Frontal cortex (tissue), 4 donors: ENCODE data around the gene PARD3. TPM values are rescaled to one million over a fixed set of nuclear protein-coding genes. Genes with fewer than 3 reads are reported as not detected.

Experiments
- DNase-seq, 2 donors: peaks; one replicate each; pipeline ENCODE4 v3.0.0; 2012; ENCODE audit warnings: low spot score in 2 of 2
- FAIRE-seq: peaks from 2 replicates; lab custom pipeline; 2012; peaks lifted over from hg19 to GRCh38; lab: Jason Lieb, UNC
- total RNA-seq: library from RNA; depleted of rRNA; stranded (reverse); fragments of >200 nt; gene quantifications from one replicate; pipeline ENCODE4 v1.2.3, GENCODE V29; 2014
- donor health status: control.
- donor health status: control.
- donor health status: control.

Gene PARD3
- total RNA-seq, 1 donor from 2014 or later, result 27.7 TPM

GRCh38 chr10:34236931-34237330, 578.2 kb downstream of the PARD3 start:
- DNase-seq, result no peak
- FAIRE-seq, result no peak

- DNase-seq (no peak), FAIRE-seq (no peak)
These were observed 579.8 kb downstream of the PARD3 start for GRCh38 chr10:34235164-34235832.

GRCh38 chr10:34232481-34232880, 582.6 kb downstream of the PARD3 start:
- DNase-seq (no peak), FAIRE-seq (no peak)

GRCh38 chr10:34231441-34232180, 583.5 kb downstream of the PARD3 start:
- FAIRE-seq (no peak), DNase-seq (no peak)

- DNase-seq, result no peak
- no peak for FAIRE-seq
These were observed 585.2 kb downstream of the PARD3 start for GRCh38 chr10:34229917-34230316.

GRCh38 chr10:34228066-34228465, 587.0 kb downstream of the PARD3 start:
- no peak for FAIRE-seq
- no peak for DNase-seq

GRCh38 chr10:34224639-34225038, 590.5 kb downstream of the PARD3 start:
- DNase-seq (no peak), FAIRE-seq (no peak)

- DNase-seq (no peak), FAIRE-seq (no peak)
These were observed 591.4 kb downstream of the PARD3 start for GRCh38 chr10:34223658-34224057.

GRCh38 chr10:34222359-34222758, 592.7 kb downstream of the PARD3 start:
- DNase-seq, result no peak
- no peak for FAIRE-seq

GRCh38 chr10:34219753-34220548, 595.1 kb downstream of the PARD3 start:
- FAIRE-seq (no peak), DNase-seq (no peak)

GRCh38 chr10:34217524-34217923, 597.6 kb downstream of the PARD3 start:
- DNase-seq, result no peak
- FAIRE-seq, result no peak

GRCh38 chr10:34216348-34216945, 598.6 kb downstream of the PARD3 start:
- DNase-seq (no peak), FAIRE-seq (no peak)

- FAIRE-seq (no peak), DNase-seq (no peak)
These were observed 601.3 kb downstream of the PARD3 start for GRCh38 chr10:34213805-34214197.

- DNase-seq, result no peak
- no peak for FAIRE-seq
These were observed 601.8 kb downstream of the PARD3 start for GRCh38 chr10:34213193-34213804.

GRCh38 chr10:34207343-34207742, 607.8 kb downstream of the PARD3 start:
- FAIRE-seq (no peak), DNase-seq (no peak)

- no peak for DNase-seq
These were observed 608.2 kb downstream of the PARD3 start for GRCh38 chr10:34206935-34207268.

GRCh38 chr10:34206078-34206934, 608.8 kb downstream of the PARD3 start:
- no peak for DNase-seq
- FAIRE-seq, result no peak

More at GRCh38 chr10:34206935-34207268, 608.2 kb downstream of the PARD3 start:
- no peak for FAIRE-seq

GRCh38 chr10:34205452-34205851, 609.6 kb downstream of the PARD3 start:
- DNase-seq, result no peak
- no peak for FAIRE-seq

GRCh38 chr10:34203966-34204630, 611.0 kb downstream of the PARD3 start:
- no peak for DNase-seq
- no peak for FAIRE-seq
